Measurements from ENCODE around the gene DPP10.

DNA sequence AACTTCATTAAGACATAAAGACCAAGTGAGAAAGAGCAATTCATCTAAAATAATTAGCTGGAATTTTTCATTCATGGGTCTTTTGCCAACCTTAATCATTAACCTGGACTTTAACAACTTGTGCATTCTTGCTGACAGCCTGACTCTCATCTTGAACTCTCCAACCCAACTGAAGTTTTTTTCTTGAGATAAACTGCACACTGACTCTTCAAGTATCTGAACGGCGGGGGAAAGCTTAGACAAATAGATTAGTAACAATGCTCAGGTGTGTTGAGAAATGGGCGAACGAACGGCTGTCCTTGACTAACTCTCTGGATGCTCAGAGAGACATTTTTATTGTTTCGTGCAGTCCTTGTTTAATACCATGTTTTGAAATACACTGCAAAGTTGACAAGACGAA lies 186.0 kb downstream of the DPP10 start:
- TF ChIP-seq, protein P1, sequence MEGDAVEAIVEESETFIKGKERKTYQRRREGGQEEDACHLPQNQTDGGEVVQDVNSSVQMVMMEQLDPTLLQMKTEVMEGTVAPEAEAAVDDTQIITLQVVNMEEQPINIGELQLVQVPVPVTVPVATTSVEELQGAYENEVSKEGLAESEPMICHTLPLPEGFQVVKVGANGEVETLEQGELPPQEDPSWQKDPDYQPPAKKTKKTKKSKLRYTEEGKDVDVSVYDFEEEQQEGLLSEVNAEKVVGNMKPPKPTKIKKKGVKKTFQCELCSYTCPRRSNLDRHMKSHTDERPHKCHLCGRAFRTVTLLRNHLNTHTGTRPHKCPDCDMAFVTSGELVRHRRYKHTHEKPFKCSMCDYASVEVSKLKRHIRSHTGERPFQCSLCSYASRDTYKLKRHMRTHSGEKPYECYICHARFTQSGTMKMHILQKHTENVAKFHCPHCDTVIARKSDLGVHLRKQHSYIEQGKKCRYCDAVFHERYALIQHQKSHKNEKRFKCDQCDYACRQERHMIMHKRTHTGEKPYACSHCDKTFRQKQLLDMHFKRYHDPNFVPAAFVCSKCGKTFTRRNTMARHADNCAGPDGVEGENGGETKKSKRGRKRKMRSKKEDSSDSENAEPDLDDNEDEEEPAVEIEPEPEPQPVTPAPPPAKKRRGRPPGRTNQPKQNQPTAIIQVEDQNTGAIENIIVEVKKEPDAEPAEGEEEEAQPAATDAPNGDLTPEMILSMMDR (IDR thresholded peaks at IDR 0.05), result no peak
- no peak for TF ChIP-seq POLR2A (IDR thresholded peaks at IDR 0.05)
